ENCODE results near the gene KATNB1. TPM values are rescaled to one million over a fixed set of nuclear protein-coding genes. Genes with fewer than 3 reads are reported as not detected.

KATNB1 gene
- total RNA-seq, 1 donor from 2014 or later = 33.5 TPM

- Mint-ChIP-seq H3K4me3 (no peak overlapping the region), H3K36me3 (peaks cover 6% of the 10 kb centered on the region), H3K27me3 (ENCODE audit: insufficient read depth, low read depth) (peaks cover 4% of the 10 kb centered on the region), H3K9me3 (no peaks in the 10 kb centered on the region), H3K4me1 (peaks cover 5% of the 10 kb centered on the region), H3K27ac (no peak overlapping the region)
- DNase-seq (ENCODE audit: low spot score) = no peak
- TF ChIP-seq CTCF (IDR thresholded peaks at IDR 0.05) (no peak), EZH2 (IDR thresholded peaks at IDR 0.05) (no peak), EZH2phosphoT487 (IDR thresholded peaks at IDR 0.05) (no peak)
- Histone ChIP-seq H3K79me2 (ENCODE audit: low read depth) (no peaks in the 10 kb centered on the region), H3K4me1 (peaks cover 9% of the 10 kb centered on the region), H3K27ac (no peak overlapping the region), H4K20me1 (ENCODE audit: low read depth) (no peaks in the 10 kb centered on the region), H3K4me2 (no peak overlapping the region), H3K4me3 (no peak overlapping the region), H2AFZ (replicated peaks) (no peak overlapping the region), H3K27me3 (no peaks in the 10 kb centered on the region), H3K9ac (no peak overlapping the region), H3F3A (ENCODE audit: low read depth) (peaks cover 4% of the 10 kb centered on the region), H3K9me3 (ENCODE audit: low read depth) (no peaks in the 10 kb centered on the region), H3K36me3 (no peaks in the 10 kb centered on the region)
These were observed 13.0 kb downstream of the KATNB1 start for GRCh38 chr16:57748596-57748995.

- H3K36me3 Mint-ChIP-seq = peaks cover 6% of the 10 kb centered on the region
- Histone ChIP-seq H3F3A (ENCODE audit: low read depth) (peaks cover 4% of the 10 kb centered on the region), H3K79me2 (ENCODE audit: low read depth) (no peaks in the 10 kb centered on the region), H3K27me3 (no peaks in the 10 kb centered on the region), H4K20me1 (ENCODE audit: low read depth) (no peaks in the 10 kb centered on the region), H3K4me2 (no peak overlapping the region), H3K36me3 (no peaks in the 10 kb centered on the region), H3K4me1 (peaks cover 9% of the 10 kb centered on the region), H2AFZ (replicated peaks) (no peak overlapping the region), H3K9ac (no peak overlapping the region), H3K9me3 (ENCODE audit: low read depth) (no peaks in the 10 kb centered on the region), H3K4me3 (no peak overlapping the region), H3K27ac (no peak overlapping the region)
- H3K4me1 Mint-ChIP-seq = peaks cover 5% of the 10 kb centered on the region
- TF ChIP-seq EZH2phosphoT487 (IDR thresholded peaks at IDR 0.05) (no peak), EZH2 (IDR thresholded peaks at IDR 0.05) (no peak), CTCF (IDR thresholded peaks at IDR 0.05) (no peak)
- no peak for DNase-seq (ENCODE audit: low spot score)
- H3K27ac Mint-ChIP-seq = no peak overlapping the region
- no peaks in the 10 kb centered on the region for H3K9me3 Mint-ChIP-seq
- H3K27me3 Mint-ChIP-seq (ENCODE audit: insufficient read depth, low read depth) = peaks cover 4% of the 10 kb centered on the region
- H3K4me3 Mint-ChIP-seq = no peak overlapping the region
These were observed 13.6 kb downstream of the KATNB1 start for GRCh38 chr16:57749101-57749692.

- DNase-seq (ENCODE audit: low spot score) = no peak
- Histone ChIP-seq H3K36me3 (no peaks in the 10 kb centered on the region), H3K27ac (no peak overlapping the region), H3F3A (ENCODE audit: low read depth) (peaks cover 4% of the 10 kb centered on the region), H3K27me3 (no peaks in the 10 kb centered on the region), H4K20me1 (ENCODE audit: low read depth) (no peaks in the 10 kb centered on the region), H2AFZ (replicated peaks) (no peak overlapping the region), H3K4me2 (no peak overlapping the region), H3K79me2 (ENCODE audit: low read depth) (no peaks in the 10 kb centered on the region), H3K4me3 (no peak overlapping the region), H3K4me1 (peaks cover 9% of the 10 kb centered on the region), H3K9ac (no peak overlapping the region), H3K9me3 (ENCODE audit: low read depth) (no peaks in the 10 kb centered on the region)
- Mint-ChIP-seq H3K36me3 (peaks cover 6% of the 10 kb centered on the region), H3K27ac (no peak overlapping the region), H3K4me3 (peak overlapping the region; percentile 44), H3K27me3 (ENCODE audit: insufficient read depth, low read depth) (peaks cover 4% of the 10 kb centered on the region), H3K9me3 (no peaks in the 10 kb centered on the region), H3K4me1 (peaks cover 5% of the 10 kb centered on the region)
- TF ChIP-seq EZH2phosphoT487 (IDR thresholded peaks at IDR 0.05) = no peak
- no peak for TF ChIP-seq EZH2 (IDR thresholded peaks at IDR 0.05)
- no peak for TF ChIP-seq CTCF (IDR thresholded peaks at IDR 0.05)
These were observed 14.4 kb downstream of the KATNB1 start for GRCh38 chr16:57749856-57750452.

Data from neural progenitor cell (in vitro differentiated cells).